MCF 10A (cell line): ENCODE measurements around the gene NHLRC1. TPM values are rescaled to one million over a fixed set of nuclear protein-coding genes. Genes with fewer than 3 reads are reported as not detected.

Experiments used
- BruUV-seq: library from RNA; stranded (reverse); fragments of 400-500 nt; replicated peaks from 2 replicates; lab custom pipeline; 2021; lab: Mats Ljungman, UMichigan
- CTCF ChIA-PET: fragments of 300-600 bp; sonication (Branson Sonifier 250); formaldehyde crosslinking; extraction: SDS; loops from one replicate; lab custom pipeline; 2021; ENCODE audit warnings: antibody characterized with exemption, inconsistent platforms; lab: Yijun Ruan, JAX
- POLR2A ChIA-PET: fragments of 300-600, 350-650 bp; sonication (Branson Sonifier 250); formaldehyde crosslinking; extraction: SDS; loops from one replicate; lab custom pipeline; 2020; ENCODE audit warnings: antibody characterized with exemption, inconsistent platforms; lab: Yijun Ruan, JAX
- DNase-seq: peaks from one replicate; pipeline ENCODE4 v3.0.0-alpha.2; 2018; ENCODE audit not compliant: unreplicated experiment
- H3K27ac Mint-ChIP-seq: one replicate; pipeline ENCODE4 v1.8.0; 2022; ENCODE audit warnings: mild to moderate bottlenecking, low read depth, mixed read lengths; ENCODE audit not compliant: unreplicated experiment
- H3K27me3 Mint-ChIP-seq: one replicate; pipeline ENCODE4 v1.8.0; 2022; ENCODE audit warnings: mixed read lengths; ENCODE audit not compliant: insufficient read depth, unreplicated experiment
- H3K36me3 Mint-ChIP-seq: one replicate; pipeline ENCODE4 v1.8.0; 2022; ENCODE audit warnings: mild to moderate bottlenecking, moderate library complexity, mixed read lengths; ENCODE audit not compliant: insufficient read depth, unreplicated experiment
- H3K4me1 Mint-ChIP-seq: one replicate; pipeline ENCODE4 v1.8.0; 2022; ENCODE audit warnings: mixed read lengths; ENCODE audit not compliant: insufficient read depth, unreplicated experiment
- H3K4me3 Mint-ChIP-seq: one replicate; pipeline ENCODE4 v1.8.0; 2022; ENCODE audit warnings: mild to moderate bottlenecking, moderate library complexity, mixed read lengths; ENCODE audit not compliant: unreplicated experiment
- H3K9me3 Mint-ChIP-seq: one replicate; pipeline ENCODE4 v1.8.0; 2022; ENCODE audit warnings: mixed read lengths; ENCODE audit not compliant: unreplicated experiment
- intact Hi-C: fragments of 100-400 bp; cut with micrococcal nuclease; formaldehyde crosslinking; loops from 2 replicates; pipeline ENCODE4 v1.14.1; 2022
- total RNA-seq: library from RNA; stranded (reverse); gene quantifications from 2 replicates; pipeline ENCODE4 v1.2.3, GENCODE V29; 2022
- TF ChIP-seq, protein P1 (sequence below): fragments of 200-600 bp; IDR thresholded peaks from one replicate; pipeline ENCODE4 v1.8.0; 2022; ENCODE audit warnings: antibody characterized with exemption, mild to moderate bottlenecking; ENCODE audit not compliant: unreplicated experiment

NHLRC1 gene
- total RNA-seq, 1 experiment from 2014 or later, result not detected

DNA sequence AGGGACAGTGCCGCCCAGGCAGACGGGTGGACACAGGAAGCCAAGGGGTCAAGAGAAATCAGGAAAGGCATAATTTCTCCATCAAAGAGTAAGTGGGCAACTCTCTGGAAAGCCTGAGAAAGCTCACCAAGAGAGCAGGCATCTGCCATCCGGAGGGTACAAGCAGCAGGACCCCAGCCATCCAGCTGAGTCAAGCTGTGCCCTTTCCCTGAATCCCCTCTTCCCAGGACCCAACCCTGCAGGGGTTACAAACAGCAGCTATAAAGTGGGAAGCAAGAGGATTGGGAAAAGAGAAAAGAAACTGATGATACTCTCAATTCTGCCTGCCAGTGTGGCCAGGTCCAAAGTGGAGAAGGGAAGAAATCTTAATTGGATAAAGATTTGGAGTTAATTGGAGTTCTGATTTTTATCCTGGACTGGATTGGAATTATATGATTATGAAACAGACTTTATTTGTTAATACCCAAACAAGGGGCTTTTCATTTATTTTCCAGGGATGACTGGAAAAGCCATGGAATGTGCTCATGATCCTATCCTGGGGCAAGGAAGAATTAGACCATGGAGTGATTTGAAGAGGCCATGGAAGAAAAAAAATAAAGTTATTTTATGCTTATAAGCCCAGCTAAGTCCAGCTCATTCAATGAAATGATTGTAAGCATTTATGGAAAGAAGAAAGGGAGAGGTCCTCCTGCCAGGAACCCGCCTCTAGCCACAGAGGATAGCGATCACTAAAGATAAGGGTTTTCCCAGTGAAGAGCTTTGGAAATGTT, 34.9 kb downstream of the NHLRC1 start:
- BruUV-seq, result no TSS peak
- Mint-ChIP-seq H3K4me1 (no peaks in the 10 kb centered on the region), H3K4me3 (no peak overlapping the region), H3K27me3 (no peaks in the 10 kb centered on the region), H3K9me3 (no peaks in the 10 kb centered on the region), H3K27ac (no peak overlapping the region), H3K36me3 (no peaks in the 10 kb centered on the region)
- DNase-seq, result no peak
- TF ChIP-seq, protein P1, sequence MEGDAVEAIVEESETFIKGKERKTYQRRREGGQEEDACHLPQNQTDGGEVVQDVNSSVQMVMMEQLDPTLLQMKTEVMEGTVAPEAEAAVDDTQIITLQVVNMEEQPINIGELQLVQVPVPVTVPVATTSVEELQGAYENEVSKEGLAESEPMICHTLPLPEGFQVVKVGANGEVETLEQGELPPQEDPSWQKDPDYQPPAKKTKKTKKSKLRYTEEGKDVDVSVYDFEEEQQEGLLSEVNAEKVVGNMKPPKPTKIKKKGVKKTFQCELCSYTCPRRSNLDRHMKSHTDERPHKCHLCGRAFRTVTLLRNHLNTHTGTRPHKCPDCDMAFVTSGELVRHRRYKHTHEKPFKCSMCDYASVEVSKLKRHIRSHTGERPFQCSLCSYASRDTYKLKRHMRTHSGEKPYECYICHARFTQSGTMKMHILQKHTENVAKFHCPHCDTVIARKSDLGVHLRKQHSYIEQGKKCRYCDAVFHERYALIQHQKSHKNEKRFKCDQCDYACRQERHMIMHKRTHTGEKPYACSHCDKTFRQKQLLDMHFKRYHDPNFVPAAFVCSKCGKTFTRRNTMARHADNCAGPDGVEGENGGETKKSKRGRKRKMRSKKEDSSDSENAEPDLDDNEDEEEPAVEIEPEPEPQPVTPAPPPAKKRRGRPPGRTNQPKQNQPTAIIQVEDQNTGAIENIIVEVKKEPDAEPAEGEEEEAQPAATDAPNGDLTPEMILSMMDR, result no peak
- ChIA-PET POLR2A (no interaction called here), CTCF (interaction anchor here (0.7 to 0.8 kb wide), 2 partner anchors 9 to 103 kb away, joined by 3 read pairs; no protein-coding TSS in a partner anchor)
- intact Hi-C loops, result no loop called here

DNA sequence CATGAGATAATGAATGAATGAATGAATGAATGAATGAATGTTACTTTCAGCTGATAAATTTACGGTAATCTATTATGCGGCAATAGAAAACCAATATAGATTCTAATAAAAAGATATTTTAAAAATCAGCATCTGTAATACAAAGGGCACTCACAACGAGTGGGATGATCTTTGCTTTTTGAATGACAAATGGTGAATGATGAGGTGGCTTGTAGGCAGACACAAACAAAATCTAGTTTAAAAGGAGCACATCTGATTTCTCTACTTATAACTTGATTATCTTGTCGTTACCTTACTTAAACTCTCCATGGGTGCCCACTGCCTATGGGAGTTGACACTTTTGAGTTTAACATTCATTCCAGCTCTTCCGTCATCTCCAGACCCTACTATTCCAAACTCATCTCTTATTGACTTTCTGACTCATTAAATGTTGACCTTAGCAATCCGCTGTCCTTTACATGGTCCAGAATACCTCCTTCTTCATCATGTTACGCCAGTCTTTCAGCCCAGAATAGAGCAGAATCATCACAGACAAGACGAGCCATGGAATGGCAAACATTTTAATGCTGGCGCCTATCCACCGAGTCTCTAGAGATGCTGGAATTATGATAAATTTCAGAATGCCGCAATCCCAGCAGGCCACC, 41.3 kb downstream of the NHLRC1 start:
- no peaks in the 10 kb centered on the region for H3K27me3 Mint-ChIP-seq
- POLR2A ChIA-PET, result no interaction called here
- H3K9me3 Mint-ChIP-seq, result no peaks in the 10 kb centered on the region
- BruUV-seq, result no TSS peak
- no peak overlapping the region for H3K4me3 Mint-ChIP-seq
- CTCF ChIA-PET, result interaction anchor here (0.6 kb wide), 1 partner anchor 88 kb away, joined by 3 read pairs; no protein-coding TSS in a partner anchor
- no peak overlapping the region for H3K27ac Mint-ChIP-seq
- intact Hi-C loops, result no loop called here
- H3K4me1 Mint-ChIP-seq, result no peaks in the 10 kb centered on the region
- H3K36me3 Mint-ChIP-seq, result no peaks in the 10 kb centered on the region
- TF ChIP-seq, protein P1, result no peak
- DNase-seq, result no peak

DNA sequence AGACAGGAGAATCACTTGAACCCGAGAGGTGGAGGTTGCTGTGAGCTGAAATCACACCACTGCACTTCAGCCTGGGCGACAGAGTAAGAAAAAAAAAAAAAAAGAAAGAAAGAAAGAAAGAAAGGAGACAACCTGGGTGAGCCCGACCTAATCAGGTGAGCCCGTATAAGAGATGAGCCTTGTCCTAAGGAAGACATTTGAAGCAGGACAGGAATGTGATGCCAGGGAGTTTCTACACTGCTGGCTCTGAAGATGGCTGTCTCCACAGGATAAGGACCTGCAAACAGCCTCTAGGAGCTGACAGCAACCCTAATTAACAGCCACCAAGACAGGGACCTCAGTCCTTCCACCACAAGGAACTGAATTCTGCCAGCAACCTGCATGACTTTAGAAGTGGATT, 41.9 kb downstream of the NHLRC1 start:
- no TSS peak for BruUV-seq

DNA sequence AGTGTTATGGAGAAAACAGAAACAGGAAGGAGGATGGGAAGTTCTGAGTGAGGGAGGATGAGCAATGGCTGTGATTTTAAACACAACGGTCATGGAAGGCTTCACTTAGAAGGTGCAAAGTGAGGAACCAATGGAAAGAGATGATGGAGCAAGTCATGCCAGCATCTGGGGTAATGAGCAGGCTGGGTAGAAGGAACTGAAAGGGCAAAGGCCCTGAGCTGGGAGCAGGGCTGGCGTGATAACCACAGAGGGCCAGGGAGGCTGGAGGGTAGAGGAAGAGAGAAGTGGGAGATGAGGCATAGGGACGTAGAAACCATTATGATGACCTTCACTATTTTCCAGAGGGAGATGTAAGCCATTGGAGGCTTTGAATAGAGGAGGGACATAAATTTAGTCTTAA, 43.6 kb downstream of the NHLRC1 start:
- DNase-seq, result no peak
- peaks cover 7% of the 10 kb centered on the region for H3K9me3 Mint-ChIP-seq
- H3K36me3 Mint-ChIP-seq, result no peaks in the 10 kb centered on the region
- POLR2A ChIA-PET, result no interaction called here
- CTCF ChIA-PET, result interaction anchor here (1.0 kb wide), 1 partner anchor 9 kb away, joined by 3 read pairs; no protein-coding TSS in a partner anchor
- H3K27me3 Mint-ChIP-seq, result no peaks in the 10 kb centered on the region
- no TSS peak for BruUV-seq
- TF ChIP-seq, protein P1, result no peak
- no peaks in the 10 kb centered on the region for H3K4me1 Mint-ChIP-seq
- no peak overlapping the region for H3K27ac Mint-ChIP-seq
- intact Hi-C loops, result no loop called here
- H3K4me3 Mint-ChIP-seq, result no peak overlapping the region

More for the DNA sequence above, 41.9 kb downstream of the NHLRC1 start:
- Mint-ChIP-seq H3K27ac (no peak overlapping the region), H3K9me3 (peaks cover 5% of the 10 kb centered on the region), H3K4me3 (no peak overlapping the region), H3K27me3 (no peaks in the 10 kb centered on the region), H3K36me3 (no peaks in the 10 kb centered on the region), H3K4me1 (no peaks in the 10 kb centered on the region)
- ChIA-PET CTCF (interaction anchor here (0.6 kb wide), 2 partner anchors 87 to 1115 kb away, joined by 3 to 4 read pairs; no protein-coding TSS in a partner anchor), POLR2A (no interaction called here)
- intact Hi-C loops, result no loop called here
- no peak for DNase-seq
- TF ChIP-seq, protein P1, result no peak
